H1 (cell line): ENCODE data around the gene TMEM255B. TPM values are rescaled to one million over a fixed set of nuclear protein-coding genes. Genes with fewer than 3 reads are reported as not detected.

Experiments
- CTCF ChIA-PET: fragments of 300-600 bp; sonication (Branson Sonifier 250); formaldehyde crosslinking; loops from one replicate; lab custom pipeline; 2021; ENCODE audit not compliant: partially characterized antibody; lab: Charles Lee
- POLR2A ChIA-PET: fragments of 300-600 bp; sonication (Branson Sonifier 250); formaldehyde crosslinking; loops from one replicate; lab custom pipeline; 2021; ENCODE audit warnings: inconsistent platforms; ENCODE audit not compliant: partially characterized antibody; lab: Charles Lee
- DNase-seq, 2 experiments: peaks; one replicate each; pipeline versions ENCODE4 v3.0.0 to v3.0.0-alpha.2; 2010 to 2022; ENCODE audit warnings: low spot score in 2 of 2, low read depth in 1 of 2, mixed read lengths in 1 of 2
- FAIRE-seq: peaks from 2 replicates; lab custom pipeline; 2011; peaks lifted over from hg19 to GRCh38; lab: Jason Lieb, UNC
- H2AFZ ChIP-seq: 2 replicates; pipeline ENCODE4 v1.8.1; 2012; ENCODE audit warnings: low read length, inconsistent platforms
- H2AK5ac ChIP-seq: 2 replicates; pipeline ENCODE4 v1.6.1; 2013; ENCODE audit warnings: low read depth, low read length
- H2BK120ac ChIP-seq: replicated peaks from 2 replicates; pipeline ENCODE3; 2013; ENCODE audit warnings: low read depth, low read length, inconsistent platforms
- H2BK12ac ChIP-seq: 2 replicates; pipeline ENCODE4 v1.6.1; 2013; ENCODE audit warnings: low read depth, low read length
- H2BK15ac ChIP-seq: 2 replicates; pipeline ENCODE4 v1.6.1; 2013; ENCODE audit warnings: low read length
- H2BK20ac ChIP-seq: 2 replicates; pipeline ENCODE4 v1.6.1; 2013; ENCODE audit warnings: low read length
- H2BK5ac ChIP-seq: 2 replicates; pipeline ENCODE4 v1.6.1; 2013; ENCODE audit warnings: low read depth, low read length
- H3K14ac ChIP-seq: 2 replicates; pipeline ENCODE4 v1.6.1; 2013; ENCODE audit warnings: inconsistent platforms; ENCODE audit not compliant: insufficient read length
- H3K18ac ChIP-seq: 2 replicates; pipeline ENCODE4 v1.6.1; 2013; ENCODE audit warnings: low read length; ENCODE audit errors: extremely low read depth
- H3K23ac ChIP-seq: 2 replicates; pipeline ENCODE4 v1.6.1; 2013; ENCODE audit warnings: inconsistent platforms; ENCODE audit not compliant: insufficient read length
- H3K23me2 ChIP-seq: 2 replicates; pipeline ENCODE4 v1.6.1; 2013; ENCODE audit warnings: low read depth, low read length
- H3K27ac ChIP-seq: 2 replicates; pipeline ENCODE4 v1.6.1; 2011; ENCODE audit warnings: low read depth, low read length, inconsistent platforms
- H3K27me3 ChIP-seq, 4 experiments: replicated peaks in 1 of 4; 1 replicate in 1 of 4; 2 replicates in 3 of 4; pipeline versions ENCODE4 v1.6.1 to v1.8.1; 2011 to 2013; ENCODE audit warnings: low read length in 3 of 4, mild to moderate bottlenecking in 3 of 4, inconsistent platforms in 2 of 4, mixed read lengths in 2 of 4, moderate library complexity in 1 of 4; ENCODE audit not compliant: control insufficient read depth in 3 of 4, insufficient read depth in 3 of 4; ENCODE audit errors: extremely low read depth in 1 of 4
- H3K36me3 ChIP-seq, 4 experiments: 2 replicates each; pipeline versions ENCODE4 v1.6.1 to v1.8.1; 2011 to 2013; ENCODE audit warnings: mild to moderate bottlenecking in 4 of 4, low read length in 3 of 4, moderate library complexity in 2 of 4, control low read depth in 1 of 4, inconsistent platforms in 1 of 4; ENCODE audit not compliant: insufficient read depth in 4 of 4, control insufficient read depth in 2 of 4
- H3K4ac ChIP-seq: replicated peaks from 2 replicates; pipeline ENCODE3; 2013; ENCODE audit warnings: low read length, low read depth, mixed read lengths, inconsistent platforms; ENCODE audit not compliant: insufficient read length
- H3K4me1 ChIP-seq, 4 experiments: replicated peaks in 1 of 4; 1 replicate in 1 of 4; 2 replicates in 3 of 4; pipeline versions ENCODE4 v1.6.1 to v1.8.1; 2011 to 2013; ENCODE audit warnings: low read length in 3 of 4, inconsistent platforms in 2 of 4, mixed read lengths in 1 of 4; ENCODE audit not compliant: insufficient read depth in 4 of 4, control insufficient read depth in 3 of 4
- H3K4me2 ChIP-seq, 2 experiments: 2 replicates each; pipeline versions ENCODE4 v1.6.1 to v1.8.1; 2011 to 2013; ENCODE audit warnings: low read depth in 2 of 2, low read length in 2 of 2, control low read depth in 1 of 2, inconsistent platforms in 1 of 2, mild to moderate bottlenecking in 1 of 2; ENCODE audit not compliant: insufficient read depth in 1 of 2
- H3K4me3 ChIP-seq, 4 experiments: fragments of 200-600, 300-600 bp in 1 of 4; sonication (generic), shearing (Covaris generic), sonication (Bioruptor Twin) in 1 of 4; 2 replicates each; pipeline versions ENCODE4 v1.5.1 to v1.8.1; 2011 to 2016; ENCODE audit warnings: low read length in 4 of 4, low read depth in 3 of 4, control low read depth in 2 of 4, inconsistent platforms in 2 of 4, mild to moderate bottlenecking in 2 of 4, mixed read lengths in 1 of 4, moderate library complexity in 1 of 4; ENCODE audit not compliant: insufficient read depth in 2 of 4; ENCODE audit errors: extremely low read depth in 1 of 4
- H3K56ac ChIP-seq: replicated peaks from 2 replicates; pipeline ENCODE3; 2013; ENCODE audit warnings: low read depth, mild to moderate bottlenecking, mixed read lengths, low read length, inconsistent platforms; ENCODE audit not compliant: insufficient read length
- H3K79me1 ChIP-seq: 2 replicates; pipeline ENCODE4 v1.6.1; 2013; ENCODE audit warnings: low read depth, low read length, control low read depth
- H3K79me2 ChIP-seq, 2 experiments: 2 replicates each; pipeline versions ENCODE4 v1.6.1 to v1.8.1; 2012 to 2013; ENCODE audit warnings: low read length in 2 of 2, mild to moderate bottlenecking in 2 of 2, inconsistent platforms in 1 of 2; ENCODE audit not compliant: insufficient read depth in 2 of 2, control insufficient read depth in 1 of 2
- H3K9ac ChIP-seq, 4 experiments: replicated peaks in 1 of 4; 1 replicate in 1 of 4; 2 replicates in 3 of 4; pipeline versions ENCODE4 v1.6.1 to v1.8.1; 2011 to 2013; ENCODE audit warnings: low read depth in 3 of 4, low read length in 3 of 4, control low read depth in 2 of 4, mild to moderate bottlenecking in 2 of 4, moderate library complexity in 2 of 4, inconsistent platforms in 1 of 4; ENCODE audit errors: extremely low read depth in 1 of 4
- H3K9me3 ChIP-seq, 2 experiments: 2 replicates each; pipeline versions ENCODE4 v1.6.1 to v1.8.1; 2012 to 2013; ENCODE audit warnings: mild to moderate bottlenecking in 2 of 2, moderate library complexity in 2 of 2, control low read depth in 1 of 2, inconsistent platforms in 1 of 2, low read depth in 1 of 2, low read length in 1 of 2, mixed read lengths in 1 of 2; ENCODE audit not compliant: insufficient read depth in 2 of 2
- H4K20me1 ChIP-seq, 2 experiments: replicated peaks in 1 of 2; 2 replicates each; pipeline versions ENCODE3 to v1.8.1; 2011 to 2013; ENCODE audit warnings: inconsistent platforms in 2 of 2, low read length in 2 of 2, mild to moderate bottlenecking in 1 of 2; ENCODE audit not compliant: insufficient read depth in 2 of 2, control insufficient read depth in 1 of 2
- H4K5ac ChIP-seq: 2 replicates; pipeline ENCODE4 v1.6.1; 2013; ENCODE audit warnings: low read length, low read depth, mixed read lengths, inconsistent platforms; ENCODE audit not compliant: insufficient read length
- H4K8ac ChIP-seq: 2 replicates; pipeline ENCODE4 v1.8.0; 2013; ENCODE audit warnings: mild to moderate bottlenecking, moderate library complexity, low read length, inconsistent platforms; ENCODE audit not compliant: insufficient read depth; ENCODE audit errors: extremely low read depth
- H4K91ac ChIP-seq: replicated peaks from 2 replicates; pipeline ENCODE3; 2013; ENCODE audit warnings: low read length, mixed read lengths, inconsistent platforms; ENCODE audit not compliant: insufficient read length
- WGBS, 2 experiments: shearing (Covaris generic) in 1 of 2; methylation state at CpG; one replicate each; pipeline versions ENCODE4 v1.1.6 to v1.1.7; 2013 to 2015; ENCODE audit warnings: low lambda C conversion rate in 2 of 2, mixed read lengths in 2 of 2, inconsistent platforms in 1 of 2, low coverage in 1 of 2, missing lambda C conversion rate in 1 of 2; ENCODE audit not compliant: insufficient replicate concordance in 2 of 2, insufficient coverage in 1 of 2, insufficient read length in 1 of 2; ENCODE audit errors: extremely low coverage in 1 of 2, missing lambda C conversion rate in 1 of 2; 5-methylcytosine and 5-hydroxymethylcytosine counted together
- polyA plus RNA-seq, 7 experiments: library from polyadenylated mRNA; depleted of rRNA in 3 of 7; stranded (reverse) in 5 of 7; unstranded in 2 of 7; fragments of >200 nt in 5 of 7; fragments of 200-250 nt in 2 of 7; gene quantifications; 1 replicate in 5 of 7; 2 replicates in 1 of 7; 4 replicates in 1 of 7; pipeline versions ENCODE4 v1.2.1 to v1.2.3, GENCODE V29; 2011 to 2013; ENCODE audit warnings: missing spikeins in 2 of 7, mixed read lengths in 2 of 7
- total RNA-seq: library from RNA; stranded (reverse); fragmentation: NEBNext Ultra II Directional; extraction: Animal tissue kit (Norgen Biotek cat#: 25700); gene quantifications from 2 replicates; pipeline ENCODE4 v1.2.1, GENCODE V29; 2021

TMEM255B gene
- total and polyA plus RNA-seq, 2 of the 8 experiments (the other 6 are each of a cell fraction or from before 2014, with no cell fraction given) = 3.4 to 4.4 TPM

DNA sequence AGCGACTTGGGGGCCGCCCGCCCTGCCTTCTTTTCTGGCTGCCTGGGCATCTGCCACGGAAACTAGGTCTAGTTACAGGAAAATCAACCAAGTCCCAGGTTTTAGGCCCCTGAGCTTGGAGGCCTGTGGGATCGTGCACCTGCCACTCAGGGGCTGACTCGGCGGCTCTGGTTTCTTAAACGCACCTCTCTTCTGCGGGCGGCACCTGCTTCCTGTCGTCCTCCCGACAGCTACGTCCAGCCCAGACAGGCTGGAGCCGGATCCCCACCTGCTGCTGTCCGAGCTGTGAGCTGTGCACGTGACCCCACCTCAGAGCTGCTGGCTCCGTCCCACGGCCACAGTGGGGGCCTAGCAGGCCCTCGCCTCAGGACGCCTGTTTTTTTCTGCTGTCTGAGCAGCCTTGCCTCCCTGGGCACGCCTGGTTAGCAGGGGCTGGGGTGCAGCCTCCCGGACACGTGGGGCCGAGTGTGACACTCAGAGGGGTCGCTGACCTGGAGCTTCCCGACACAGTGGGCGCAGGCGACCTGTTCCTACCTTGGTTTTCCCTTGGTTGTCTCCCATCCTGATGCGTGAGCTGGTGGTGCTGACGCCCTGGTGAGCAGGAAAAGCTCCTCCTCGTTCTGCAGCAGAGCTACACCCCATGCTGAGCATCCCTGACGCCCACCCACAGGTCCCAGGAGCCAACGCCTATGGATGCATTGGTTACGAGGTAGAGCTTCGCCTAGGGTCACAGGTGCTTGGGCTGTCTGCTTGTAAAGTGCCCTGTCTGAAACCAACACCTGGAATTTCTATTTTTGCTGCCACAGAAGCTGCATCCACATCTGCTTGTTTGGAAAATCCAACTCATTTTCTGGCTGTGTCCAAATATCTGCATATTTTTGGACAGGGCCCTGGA is 17.5 kb downstream of the TMEM255B start:
- H3K79me1 ChIP-seq = peaks cover 6% of the 10 kb centered on the region
- H3K4me3 ChIP-seq = no peak overlapping the region
- no peak overlapping the region for H2BK5ac ChIP-seq
- peaks cover 0 to 10% of the 10 kb centered on the region in 2 experiments for H4K20me1 ChIP-seq
- H3K4me2 ChIP-seq = no peak overlapping the region
- H3K56ac ChIP-seq = no peak overlapping the region
- DNase-seq = no peak
- H2BK15ac ChIP-seq = no peak overlapping the region
- no peak overlapping the region for H3K18ac ChIP-seq
- no peak overlapping the region for H4K5ac ChIP-seq
- H2BK12ac ChIP-seq = no peak overlapping the region
- 92% methylated on average over 33 of the region's 35 CpGs; no CpG with 5 or more reads in 1 of the 2 experiments for WGBS, 2 experiments
- no peak overlapping the region for H3K14ac ChIP-seq
- H3K9me3 ChIP-seq = no peaks in the 10 kb centered on the region
- H2BK120ac ChIP-seq = no peak overlapping the region
- no peak overlapping the region for H3K4ac ChIP-seq
- no peaks in the 10 kb centered on the region; a peak in 1 of 8 replicates for H3K36me3 ChIP-seq
- no peak for FAIRE-seq
- H2AFZ ChIP-seq = no peak overlapping the region
- peaks cover 0 to 5% (median 0%) of the 10 kb centered on the region in 4 experiments; a peak in 1 of 7 replicates for H3K27me3 ChIP-seq
- H3K23me2 ChIP-seq = peaks cover 9% of the 10 kb centered on the region; the same call in 1 of the 2 replicates
- H4K91ac ChIP-seq = no peak overlapping the region
- H3K79me2 ChIP-seq = peaks cover 0 to 5% of the 10 kb centered on the region in 2 experiments; a peak in 1 of 4 replicates
- no peak overlapping the region for H3K23ac ChIP-seq
- no peak overlapping the region; the same call in 1 of the 2 replicates for H4K8ac ChIP-seq
- ChIA-PET CTCF (interaction anchor here (0.6 to 2.3 kb wide), 8 partner anchors 19 to 127 kb away, joined by 3 to 7 read pairs (median 3); no protein-coding TSS in a partner anchor), POLR2A (interaction anchor here (1.0 to 1.3 kb wide), 3 partner anchors 26 to 450 kb away, joined by 3 read pairs; no protein-coding TSS in a partner anchor)
- H3K9ac ChIP-seq = no peak overlapping the region
- H2AK5ac ChIP-seq = no peak overlapping the region
- 0 out of 2 replicates have a peak overlapping the region, but pooled peaks have one; percentile 72 for H2BK20ac ChIP-seq
- H3K27ac ChIP-seq = no peak overlapping the region
- no peaks in the 10 kb centered on the region; a peak in 1 of 7 replicates for H3K4me1 ChIP-seq
